H9 (cell line): Measurements from ENCODE around the gene KMT2C. TPM values are rescaled to one million over a fixed set of nuclear protein-coding genes. Genes with fewer than 3 reads are reported as not detected.
"Not testable (repeated sequence)": the region's sequence is repeated elsewhere in the genome, so short reads cannot be mapped to it uniquely, and the experiment has no call there.

Experiments used
- DNase-seq: peaks from one replicate; pipeline ENCODE4 v3.0.0-alpha.2; 2017
- H2AFZ ChIP-seq: one replicate; pipeline ENCODE4 v1.6.1; 2013; ENCODE audit warnings: mild to moderate bottlenecking, low read length, control low read depth, moderate library complexity
- H2AK5ac ChIP-seq: 2 replicates; pipeline ENCODE4 v1.6.1; 2013; ENCODE audit warnings: low read length, control low read depth, mixed read lengths; ENCODE audit not compliant: insufficient read length
- H2BK120ac ChIP-seq: one replicate; pipeline ENCODE4 v1.6.1; 2013; ENCODE audit warnings: low read depth, mild to moderate bottlenecking, low read length, control low read depth, inconsistent platforms; ENCODE audit not compliant: poor library complexity, severe bottlenecking
- H2BK12ac ChIP-seq: 2 replicates; pipeline ENCODE4 v1.6.1; 2013; ENCODE audit warnings: low read length, control low read depth, mixed read lengths, low read depth; ENCODE audit not compliant: insufficient read length
- H2BK15ac ChIP-seq: 2 replicates; pipeline ENCODE4 v1.6.1; 2013; ENCODE audit warnings: low read depth, low read length, control low read depth
- H2BK20ac ChIP-seq: one replicate; pipeline ENCODE4 v1.6.1; 2013; ENCODE audit warnings: low read depth, mild to moderate bottlenecking, low read length, control low read depth, inconsistent platforms; ENCODE audit not compliant: poor library complexity, severe bottlenecking
- H2BK5ac ChIP-seq: 2 replicates; pipeline ENCODE4 v1.6.1; 2013; ENCODE audit warnings: low read length, control low read depth, mixed read lengths; ENCODE audit not compliant: insufficient read length
- H3K14ac ChIP-seq: 2 replicates; pipeline ENCODE4 v1.6.1; 2013; ENCODE audit warnings: low read length, control low read depth; ENCODE audit not compliant: insufficient read depth
- H3K18ac ChIP-seq: 2 replicates; pipeline ENCODE4 v1.6.1; 2013; ENCODE audit warnings: low read depth, mild to moderate bottlenecking, mixed read lengths, low read length, control low read depth; ENCODE audit not compliant: insufficient read length
- H3K23ac ChIP-seq: 2 replicates; pipeline ENCODE4 v1.6.1; 2013; ENCODE audit warnings: low read length, control low read depth, mixed read lengths, low read depth; ENCODE audit not compliant: insufficient read length
- H3K23me2 ChIP-seq: 2 replicates; pipeline ENCODE4 v1.6.1; 2013; ENCODE audit warnings: low read depth, mild to moderate bottlenecking, mixed read lengths, low read length, control low read depth; ENCODE audit not compliant: insufficient read length, poor library complexity, severe bottlenecking
- H3K27ac ChIP-seq: 2 replicates; pipeline ENCODE4 v1.5.1; 2013; ENCODE audit warnings: low read length, control low read depth, mixed read lengths, low read depth; ENCODE audit not compliant: insufficient read length
- H3K27me3 ChIP-seq: 2 replicates; pipeline ENCODE4 v1.6.1; 2013; ENCODE audit warnings: low read length, control low read depth, inconsistent platforms; ENCODE audit not compliant: insufficient read depth
- H3K4ac ChIP-seq: 2 replicates; pipeline ENCODE4 v1.6.1; 2013; ENCODE audit warnings: low read depth, mild to moderate bottlenecking, control low read depth, inconsistent platforms, low read length, moderate library complexity
- H3K4me1 ChIP-seq: 2 replicates; pipeline ENCODE4 v1.6.1; 2013; ENCODE audit warnings: low read length, control low read depth, inconsistent platforms; ENCODE audit not compliant: insufficient read depth
- H3K4me2 ChIP-seq: 2 replicates; pipeline ENCODE4 v1.6.1; 2013; ENCODE audit warnings: low read length, control low read depth, mixed read lengths; ENCODE audit not compliant: insufficient read length, insufficient read depth
- H3K56ac ChIP-seq: 2 replicates; pipeline ENCODE4 v1.6.1; 2013; ENCODE audit warnings: low read depth, mild to moderate bottlenecking, mixed read lengths, low read length, control low read depth; ENCODE audit not compliant: insufficient read length
- H3K79me1 ChIP-seq: 2 replicates; pipeline ENCODE4 v1.6.1; 2013; ENCODE audit warnings: low read depth, mild to moderate bottlenecking, moderate library complexity, low read length, control low read depth, inconsistent platforms; ENCODE audit not compliant: insufficient read depth, poor library complexity, severe bottlenecking
- H3K79me2 ChIP-seq: 2 replicates; pipeline ENCODE4 v1.6.1; 2013; ENCODE audit warnings: low read length, control low read depth, inconsistent platforms; ENCODE audit not compliant: insufficient read depth
- H3K9ac ChIP-seq: 2 replicates; pipeline ENCODE4 v1.6.1; 2013; ENCODE audit warnings: low read length, control low read depth, mixed read lengths; ENCODE audit not compliant: insufficient read length; ENCODE audit errors: extremely low read depth
- H3K9me3 ChIP-seq: one replicate; pipeline ENCODE4 v1.6.1; 2013; ENCODE audit warnings: low read depth, low read length, inconsistent platforms; ENCODE audit not compliant: control insufficient read depth
- H3T11ph ChIP-seq: one replicate; pipeline ENCODE4 v1.6.1; 2013; ENCODE audit warnings: mild to moderate bottlenecking, low read length, control low read depth, inconsistent platforms
- H4K20me1 ChIP-seq: one replicate; pipeline ENCODE4 v1.6.1; 2013; ENCODE audit not compliant: control insufficient read depth, insufficient read length, insufficient read depth
- H4K5ac ChIP-seq: 2 replicates; pipeline ENCODE4 v1.6.1; 2013; ENCODE audit warnings: low read depth, mild to moderate bottlenecking, mixed read lengths, low read length, control low read depth; ENCODE audit not compliant: insufficient read length
- H4K8ac ChIP-seq: replicated peaks from 2 replicates; pipeline ENCODE4 v1.6.1; 2013; ENCODE audit warnings: low read length, control low read depth, mixed read lengths, low read depth; ENCODE audit not compliant: insufficient read length
- H4K91ac ChIP-seq: 2 replicates; pipeline ENCODE4 v1.6.1; 2013; ENCODE audit warnings: low read depth, mild to moderate bottlenecking, moderate library complexity, mixed read lengths, low read length, control low read depth; ENCODE audit not compliant: insufficient read length
- H3K27ac Mint-ChIP-seq, 3 experiments: 2 replicates in 2 of 3; 3 replicates in 1 of 3; pipeline ENCODE4 v1.8.0; 2020 to 2021; ENCODE audit warnings: mixed read lengths in 3 of 3, mild to moderate bottlenecking in 1 of 3, moderate library complexity in 1 of 3
- H3K27me3 Mint-ChIP-seq: 2 replicates; pipeline ENCODE4 v1.8.0; 2021; ENCODE audit warnings: low read depth, mild to moderate bottlenecking, moderate library complexity, mixed read lengths
- H3K36me3 Mint-ChIP-seq, 3 experiments: 2 replicates in 2 of 3; 3 replicates in 1 of 3; pipeline ENCODE4 v1.8.0; 2020 to 2021; ENCODE audit warnings: low read depth in 3 of 3, mixed read lengths in 3 of 3; ENCODE audit not compliant: insufficient read depth in 1 of 3
- H3K4me1 Mint-ChIP-seq, 2 experiments: 2 replicates each; pipeline ENCODE4 v1.8.0; 2020; ENCODE audit warnings: mixed read lengths in 2 of 2
- H3K4me3 Mint-ChIP-seq, 2 experiments: 2 replicates in 1 of 2; 3 replicates in 1 of 2; pipeline ENCODE4 v1.8.0; 2020 to 2021; ENCODE audit warnings: mild to moderate bottlenecking in 2 of 2, mixed read lengths in 2 of 2, moderate library complexity in 1 of 2
- H3K9me3 Mint-ChIP-seq, 2 experiments: 2 replicates in 1 of 2; 3 replicates in 1 of 2; pipeline ENCODE4 v1.8.0; 2020; ENCODE audit warnings: mild to moderate bottlenecking in 2 of 2, mixed read lengths in 2 of 2, moderate library complexity in 1 of 2
- WGBS: extraction: QIAGEN DNeasy Blood & Tissue Kit; methylation state at CpG from one replicate; pipeline ENCODE4 v1.1.7; 2013; ENCODE audit warnings: missing lambda C conversion rate, low lambda C conversion rate, mixed read lengths; ENCODE audit not compliant: insufficient read length; ENCODE audit errors: extremely low coverage; 5-methylcytosine and 5-hydroxymethylcytosine counted together
- total RNA-seq: library from RNA; stranded (reverse); gene quantifications from 2 replicates; pipeline ENCODE4 v1.2.1, GENCODE V29; 2021

KMT2C gene
- total RNA-seq, 1 experiment from 2014 or later = 32.2 TPM

DNA sequence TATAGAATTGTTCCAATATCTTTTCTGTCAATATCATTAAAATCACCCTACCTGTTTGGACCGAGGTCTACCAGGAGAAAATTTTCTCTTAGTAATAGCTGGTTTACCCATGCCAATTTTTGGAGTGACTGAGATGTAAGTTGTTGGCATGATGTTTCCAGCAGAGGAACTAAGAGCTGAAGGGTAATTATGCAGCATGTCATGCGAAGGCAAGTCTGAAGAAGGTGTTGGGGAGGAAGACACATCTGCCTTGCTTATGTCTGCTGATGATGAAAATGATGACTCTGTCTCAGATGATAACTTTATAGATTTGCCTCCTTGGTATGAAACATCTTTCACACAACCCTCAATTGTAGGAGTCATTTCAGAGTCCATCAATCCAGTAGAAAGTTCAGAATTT is 188.0 kb downstream of the KMT2C start:
- not testable (repeated sequence) for H3K4me1 Mint-ChIP-seq, H2BK20ac ChIP-seq, H2BK120ac ChIP-seq

DNA sequence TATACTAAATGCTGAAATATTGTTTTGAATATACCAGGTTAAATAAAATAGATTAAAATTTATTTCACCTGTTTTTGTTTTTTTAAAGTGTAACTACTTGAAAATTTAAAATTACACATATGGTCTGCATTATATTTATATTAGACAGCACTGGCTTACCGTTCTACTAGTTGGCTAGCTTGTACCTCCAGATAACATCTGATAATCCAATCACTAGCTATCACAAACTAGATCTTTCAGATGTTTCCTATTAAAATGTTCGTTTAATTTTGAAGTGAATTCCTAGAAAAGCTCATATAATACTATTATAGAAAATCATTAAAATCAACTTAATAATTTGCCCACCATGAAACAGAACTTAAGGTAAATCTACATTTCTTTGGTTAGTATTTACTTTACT is 190.4 kb downstream of the KMT2C start:
- no CpG with 5 or more reads among the region's 2 CpGs for WGBS
- not testable (repeated sequence) for H3K56ac ChIP-seq, H2BK5ac ChIP-seq, H2BK15ac ChIP-seq, H3K4me1 ChIP-seq, H4K5ac ChIP-seq, H4K91ac ChIP-seq, H3K9ac ChIP-seq, H2BK12ac ChIP-seq, H3K23me2 ChIP-seq, H3K4me1 Mint-ChIP-seq, H3K79me1 ChIP-seq, H3K27ac Mint-ChIP-seq, H3K27me3 Mint-ChIP-seq, H2AFZ ChIP-seq, H3K18ac ChIP-seq, H4K20me1 ChIP-seq, H3K9me3 Mint-ChIP-seq, H3K4me3 Mint-ChIP-seq, H3K23ac ChIP-seq, DNase-seq, H2AK5ac ChIP-seq, H3K27ac ChIP-seq, H3K9me3 ChIP-seq, H3T11ph ChIP-seq, H3K14ac ChIP-seq, H3K79me2 ChIP-seq, H2BK20ac ChIP-seq, H4K8ac ChIP-seq, H3K4me2 ChIP-seq, H3K4ac ChIP-seq, H3K27me3 ChIP-seq, H2BK120ac ChIP-seq
- H3K36me3 Mint-ChIP-seq = peaks cover 0 to 12% (median 11%) of the 10 kb centered on the region in 3 experiments; a peak in 4 of 7 replicates

More for the DNA sequence above, 188.0 kb downstream of the KMT2C start:
- H3K27ac ChIP-seq, H3K56ac ChIP-seq, H4K91ac ChIP-seq, H3K27ac Mint-ChIP-seq, H2AK5ac ChIP-seq, H2AFZ ChIP-seq, H3K79me2 ChIP-seq, H3K9ac ChIP-seq, H3K23me2 ChIP-seq, H3K14ac ChIP-seq, H3K4me1 ChIP-seq, H3T11ph ChIP-seq, H3K27me3 ChIP-seq, H3K79me1 ChIP-seq, H2BK15ac ChIP-seq, H4K5ac ChIP-seq, H3K4me2 ChIP-seq, H3K9me3 ChIP-seq, H3K4ac ChIP-seq, H3K4me3 Mint-ChIP-seq, H4K20me1 ChIP-seq, H4K8ac ChIP-seq, H3K18ac ChIP-seq, H2BK5ac ChIP-seq, DNase-seq, H3K27me3 Mint-ChIP-seq, H3K9me3 Mint-ChIP-seq, H3K23ac ChIP-seq, H2BK12ac ChIP-seq: not testable (repeated sequence)
- peaks cover 0 to 12% (median 11%) of the 10 kb centered on the region in 3 experiments; a peak in 5 of 7 replicates for H3K36me3 Mint-ChIP-seq
- WGBS = no CpG with 5 or more reads among the region's 2 CpGs
